ENCODE results near the gene CYRIA. TPM values are rescaled to one million over a fixed set of nuclear protein-coding genes. Genes with fewer than 3 reads are reported as not detected.

CYRIA gene
- total RNA-seq, 2 experiments from 2014 or later: 0.77 to 1.7 TPM

DNA sequence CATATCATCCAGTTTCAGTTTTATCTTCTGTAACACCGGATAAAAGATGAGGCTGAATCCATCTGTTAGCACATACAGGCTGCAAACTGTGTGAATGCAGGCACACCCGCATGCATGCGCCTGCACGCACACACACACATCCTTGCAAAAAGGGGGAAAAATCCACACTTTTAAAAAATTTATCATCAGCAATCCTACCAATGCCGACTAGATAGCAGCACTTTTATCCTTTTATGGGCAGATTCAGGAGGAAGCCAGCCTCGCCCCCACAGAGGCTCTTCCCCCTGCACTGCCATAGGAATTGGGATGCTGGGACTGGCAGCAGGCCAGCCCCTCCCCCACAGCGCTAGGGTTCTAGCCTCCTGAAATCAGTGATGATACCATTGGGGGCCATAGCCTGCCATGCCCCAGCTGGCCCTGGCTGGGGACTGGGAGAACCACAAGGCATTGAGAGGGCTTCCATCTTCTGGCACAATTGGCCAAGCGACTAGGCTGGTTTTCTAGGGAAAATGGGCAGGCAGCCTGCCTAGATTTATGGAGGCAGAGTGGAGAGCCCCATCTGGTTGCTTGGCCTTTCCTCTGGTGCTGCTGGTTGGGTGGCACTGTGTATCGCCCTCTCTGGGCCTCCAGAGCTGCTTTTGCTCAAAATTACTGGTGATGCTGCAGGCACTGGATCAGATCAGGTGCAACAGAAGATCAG, 25.5 kb downstream of the CYRIA start:
- Mint-ChIP-seq H3K4me3 (no peak overlapping the region), H3K27me3 (peaks cover 2% of the 10 kb centered on the region), H3K36me3 (no peaks in the 10 kb centered on the region), H3K27ac (no peak overlapping the region), H3K4me1 (no peaks in the 10 kb centered on the region), H3K9me3 (ENCODE audit: low read depth) (no peaks in the 10 kb centered on the region)
- CTCF ChIA-PET: no interaction called here
- DNase-seq (no peak), ATAC-seq (no peak)

DNA sequence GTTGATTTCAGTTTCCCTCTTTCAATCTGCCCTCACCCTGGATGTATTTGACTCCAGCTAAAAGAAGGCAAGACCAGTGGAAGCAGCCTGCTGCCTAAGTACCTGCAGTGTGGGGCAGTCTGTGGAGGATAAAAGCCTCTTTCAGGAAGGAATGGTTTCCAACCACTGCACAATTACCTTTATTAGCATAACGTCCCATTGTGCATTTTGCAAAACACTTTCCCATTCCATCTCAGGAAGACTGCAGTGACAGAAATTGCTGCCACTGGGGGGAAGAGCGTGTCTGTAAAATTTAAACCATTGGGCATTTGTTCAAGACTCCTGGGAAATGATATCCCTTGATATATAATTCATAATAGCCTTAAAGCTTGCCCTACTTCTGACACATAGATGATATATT, 26.2 kb downstream of the CYRIA start:
- peaks cover 2% of the 10 kb centered on the region for H3K27me3 Mint-ChIP-seq
- H3K36me3 Mint-ChIP-seq: no peaks in the 10 kb centered on the region
- CTCF ChIA-PET: no interaction called here
- H3K27ac Mint-ChIP-seq: no peak overlapping the region
- DNase-seq (no peak), ATAC-seq (no peak)
- no peaks in the 10 kb centered on the region for H3K9me3 Mint-ChIP-seq (ENCODE audit: low read depth)
- H3K4me1 Mint-ChIP-seq: no peaks in the 10 kb centered on the region
- H3K4me3 Mint-ChIP-seq: no peak overlapping the region

DNA sequence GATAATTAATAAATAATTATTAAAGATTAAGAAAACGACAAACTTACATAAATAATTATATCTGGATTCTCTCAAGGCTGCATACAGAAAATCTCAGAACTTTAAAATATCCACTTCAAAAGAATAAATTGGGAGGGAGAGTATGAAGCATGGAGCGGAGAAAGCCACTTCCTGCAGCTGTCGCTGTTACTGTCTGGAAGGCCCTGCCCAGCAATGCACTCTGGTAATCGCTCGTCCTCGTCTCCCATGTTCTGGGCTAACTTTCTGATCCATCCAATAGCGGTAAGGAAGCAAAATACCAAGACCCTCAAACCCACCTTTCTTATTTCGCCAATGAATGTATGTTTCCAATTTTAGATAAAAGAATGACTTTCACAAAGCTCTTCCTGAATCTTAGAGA, 26.7 kb downstream of the CYRIA start:
- DNase-seq (no peak), ATAC-seq (no peak)
- Mint-ChIP-seq H3K4me3 (no peak overlapping the region), H3K36me3 (no peaks in the 10 kb centered on the region), H3K9me3 (ENCODE audit: low read depth) (no peaks in the 10 kb centered on the region), H3K27ac (no peak overlapping the region), H3K27me3 (peaks cover 2% of the 10 kb centered on the region), H3K4me1 (no peaks in the 10 kb centered on the region)
- CTCF ChIA-PET: no interaction called here

DNA sequence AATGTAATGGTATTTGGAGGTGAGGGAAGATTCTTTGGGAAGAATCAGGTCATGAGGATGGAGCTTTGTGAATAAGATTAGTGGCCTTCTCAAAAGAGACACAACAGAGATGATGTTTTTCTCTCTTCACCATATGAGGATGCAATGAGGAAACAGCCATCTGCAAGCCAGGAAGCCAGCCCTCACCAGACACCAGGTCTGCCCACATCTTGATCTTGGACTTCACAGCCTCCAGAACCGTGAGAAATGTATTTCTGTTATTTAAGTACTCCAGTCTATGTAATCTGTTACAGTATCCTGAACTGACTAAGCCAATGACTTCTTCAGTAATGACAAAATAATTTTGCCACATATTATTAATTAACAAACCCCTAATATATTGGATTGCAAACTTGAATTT, 28.3 kb downstream of the CYRIA start:
- Mint-ChIP-seq H3K27ac (no peak overlapping the region), H3K4me1 (no peaks in the 10 kb centered on the region), H3K4me3 (no peak overlapping the region), H3K36me3 (no peaks in the 10 kb centered on the region), H3K27me3 (peaks cover 2% of the 10 kb centered on the region), H3K9me3 (ENCODE audit: low read depth) (no peaks in the 10 kb centered on the region)
- ATAC-seq: no peak
- DNase-seq: no peak
- CTCF ChIA-PET: no interaction called here

DNA sequence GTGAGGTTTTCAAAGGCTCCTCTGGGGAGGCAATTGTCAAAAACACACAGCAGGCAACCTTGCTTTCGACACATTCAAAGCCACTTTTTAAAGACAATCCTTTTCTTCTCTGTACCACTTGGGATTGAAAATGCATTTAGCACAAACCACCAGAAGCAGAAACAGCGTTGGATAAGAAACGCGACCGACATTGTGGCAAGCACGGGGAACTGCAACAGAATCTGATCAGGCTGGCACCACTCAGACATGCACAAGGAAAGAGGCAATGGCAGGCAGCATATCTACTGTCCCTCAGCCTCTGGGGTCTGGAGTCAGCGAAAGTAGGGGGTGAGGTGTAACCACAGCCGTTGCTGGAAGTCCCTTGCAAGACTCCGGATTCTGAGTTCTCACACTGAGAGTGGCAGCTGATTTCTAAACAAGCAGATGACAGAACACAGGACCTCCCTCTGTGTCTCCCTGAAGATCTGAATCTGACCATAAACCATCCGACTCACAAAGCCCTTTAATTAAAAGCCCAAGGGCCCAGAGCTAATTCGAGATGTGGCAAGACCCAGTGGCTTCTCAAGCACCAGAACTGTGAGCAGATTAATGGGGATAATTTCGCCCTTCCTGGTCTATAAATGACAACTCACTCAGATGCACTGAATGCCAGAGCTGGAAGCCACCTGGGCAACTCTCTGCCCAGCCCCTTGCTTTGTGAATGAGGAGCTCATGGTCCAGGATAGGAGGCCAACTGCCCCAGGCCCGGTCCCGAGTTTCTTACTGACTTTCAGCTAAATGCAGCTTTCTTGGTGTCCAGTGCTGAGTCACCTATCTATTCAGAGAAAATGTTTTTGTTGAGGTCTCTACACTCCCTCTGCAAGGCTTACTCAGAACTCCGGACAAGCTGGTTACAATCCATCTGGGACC, 29.6 kb downstream of the CYRIA start:
- no peak overlapping the region for H3K4me3 Mint-ChIP-seq
- no peak for DNase-seq
- no peak for ATAC-seq
- peaks cover 2% of the 10 kb centered on the region for H3K27me3 Mint-ChIP-seq
- H3K36me3 Mint-ChIP-seq: no peaks in the 10 kb centered on the region
- H3K27ac Mint-ChIP-seq: no peak overlapping the region
- H3K4me1 Mint-ChIP-seq: no peaks in the 10 kb centered on the region
- no peaks in the 10 kb centered on the region for H3K9me3 Mint-ChIP-seq (ENCODE audit: low read depth)
- CTCF ChIA-PET: no interaction called here

DNA sequence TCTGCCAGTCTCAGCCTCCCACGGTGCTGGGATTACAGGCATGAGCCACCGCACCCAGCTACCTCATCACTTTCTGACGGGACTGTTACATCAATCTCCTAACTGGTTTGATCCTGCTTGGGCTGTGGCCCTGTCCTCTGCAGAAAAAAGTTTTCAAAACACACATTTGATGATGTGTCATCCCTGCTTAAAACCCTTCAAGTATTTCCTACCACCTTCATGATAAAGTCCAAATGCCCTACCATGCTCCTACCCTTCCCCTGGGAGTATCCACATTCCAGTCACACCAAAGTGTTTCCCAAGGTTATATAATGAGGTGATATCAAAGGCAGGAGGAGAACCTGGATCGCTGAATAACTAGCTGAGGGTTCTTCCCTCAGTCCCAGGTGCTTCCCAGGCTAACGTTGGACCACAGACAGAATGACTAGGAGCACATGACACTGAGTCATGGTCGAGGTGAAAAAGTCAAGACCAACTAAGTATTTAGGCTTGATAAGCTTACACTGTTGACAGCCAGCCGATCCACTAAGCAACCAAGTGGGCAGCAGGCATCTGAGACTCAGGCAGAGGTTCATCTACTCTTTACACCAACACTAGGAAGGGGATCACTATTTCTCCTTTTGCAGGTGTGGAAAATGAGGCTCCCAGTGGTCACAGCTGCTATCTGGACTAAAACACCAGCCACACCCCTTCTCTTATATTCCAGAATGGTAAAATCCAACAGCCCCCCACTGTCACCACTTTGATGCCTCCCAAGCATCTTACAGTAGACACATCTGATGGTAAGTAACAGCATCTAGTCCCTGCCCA, 31.8 kb downstream of the CYRIA start:
- peaks cover 2% of the 10 kb centered on the region for H3K27me3 Mint-ChIP-seq
- no peak overlapping the region for H3K27ac Mint-ChIP-seq
- no peak for ATAC-seq
- no peak overlapping the region for H3K4me3 Mint-ChIP-seq
- H3K9me3 Mint-ChIP-seq (ENCODE audit: low read depth): no peaks in the 10 kb centered on the region
- CTCF ChIA-PET: no interaction called here
- H3K36me3 Mint-ChIP-seq: no peaks in the 10 kb centered on the region
- DNase-seq: no peak
- H3K4me1 Mint-ChIP-seq: no peaks in the 10 kb centered on the region

DNA sequence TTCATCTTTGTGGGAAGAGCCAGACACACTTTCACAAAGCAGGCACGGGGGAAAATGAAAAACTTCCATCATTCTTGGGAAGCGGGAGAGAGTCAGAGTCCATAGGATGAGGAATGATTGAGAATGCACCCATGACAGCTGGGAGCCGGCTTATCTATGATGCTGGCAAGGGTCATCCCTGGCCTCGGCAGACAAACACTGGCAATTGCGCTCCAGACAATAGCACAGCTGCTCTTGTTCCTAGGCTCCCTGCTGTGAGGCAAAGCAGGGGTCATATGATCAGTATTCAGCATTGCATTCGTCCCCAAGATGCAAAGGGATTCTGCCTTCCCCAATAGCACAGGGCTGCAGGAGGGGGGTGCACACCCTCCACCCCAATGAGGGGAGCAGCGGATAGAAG, 33.0 kb downstream of the CYRIA start:
- Mint-ChIP-seq H3K27me3 (peaks cover 2% of the 10 kb centered on the region), H3K4me1 (no peaks in the 10 kb centered on the region), H3K36me3 (no peaks in the 10 kb centered on the region), H3K9me3 (ENCODE audit: low read depth) (no peaks in the 10 kb centered on the region), H3K27ac (no peak overlapping the region), H3K4me3 (no peak overlapping the region)
- ATAC-seq (no peak), DNase-seq (no peak)
- CTCF ChIA-PET: no interaction called here

DNA sequence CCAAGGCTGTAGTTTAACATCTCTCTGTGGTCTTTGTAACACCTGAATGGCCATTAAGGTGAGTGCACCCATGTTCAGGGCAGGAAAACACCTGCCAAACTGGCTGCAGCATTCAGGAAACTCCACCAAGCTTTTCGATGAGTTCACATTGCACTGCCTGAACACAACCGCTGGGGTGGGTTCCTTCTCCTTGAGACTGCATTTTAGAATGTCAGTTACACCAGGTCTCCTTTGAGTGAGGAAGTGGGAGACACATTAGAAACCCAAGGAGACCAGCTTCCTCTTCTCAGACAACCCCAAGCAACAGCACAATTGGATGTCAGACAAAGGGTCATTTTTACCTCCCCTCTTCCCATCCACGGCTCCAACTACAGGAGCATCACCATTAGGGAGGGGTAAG, 35.2 kb downstream of the CYRIA start:
- Mint-ChIP-seq H3K27ac (no peak overlapping the region), H3K9me3 (ENCODE audit: low read depth) (no peaks in the 10 kb centered on the region), H3K4me1 (no peaks in the 10 kb centered on the region), H3K36me3 (no peaks in the 10 kb centered on the region), H3K27me3 (peaks cover under 1% of the 10 kb centered on the region), H3K4me3 (no peak overlapping the region)
- DNase-seq: no peak
- CTCF ChIA-PET: no interaction called here
- ATAC-seq: no peak

DNA sequence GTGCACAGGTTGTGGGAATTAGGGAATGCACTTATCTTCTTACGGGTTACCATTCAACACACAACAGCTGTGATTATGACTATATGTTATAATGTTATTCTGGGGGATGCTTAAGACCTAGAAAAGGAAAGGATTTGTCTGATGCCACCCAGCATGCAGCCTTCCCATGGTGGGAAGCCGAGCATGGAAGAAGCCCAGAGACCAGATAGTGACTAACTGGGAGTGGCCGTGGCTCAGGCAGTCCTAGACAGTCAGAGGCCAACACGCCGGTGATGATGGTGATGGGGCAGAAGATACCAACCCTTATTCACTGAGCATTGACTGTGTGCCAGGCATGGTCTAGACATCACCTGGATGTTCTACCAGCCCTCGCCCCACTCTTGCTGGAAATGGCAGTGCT, 35.9 kb downstream of the CYRIA start:
- peaks cover 5% of the 10 kb centered on the region for H3K4me1 Mint-ChIP-seq
- H3K36me3 Mint-ChIP-seq: no peaks in the 10 kb centered on the region
- H3K27ac Mint-ChIP-seq: no peak overlapping the region
- no peak for ATAC-seq
- H3K9me3 Mint-ChIP-seq (ENCODE audit: low read depth): no peaks in the 10 kb centered on the region
- CTCF ChIA-PET: no interaction called here
- H3K27me3 Mint-ChIP-seq: no peaks in the 10 kb centered on the region
- no peak for DNase-seq
- H3K4me3 Mint-ChIP-seq: no peak overlapping the region

DNA sequence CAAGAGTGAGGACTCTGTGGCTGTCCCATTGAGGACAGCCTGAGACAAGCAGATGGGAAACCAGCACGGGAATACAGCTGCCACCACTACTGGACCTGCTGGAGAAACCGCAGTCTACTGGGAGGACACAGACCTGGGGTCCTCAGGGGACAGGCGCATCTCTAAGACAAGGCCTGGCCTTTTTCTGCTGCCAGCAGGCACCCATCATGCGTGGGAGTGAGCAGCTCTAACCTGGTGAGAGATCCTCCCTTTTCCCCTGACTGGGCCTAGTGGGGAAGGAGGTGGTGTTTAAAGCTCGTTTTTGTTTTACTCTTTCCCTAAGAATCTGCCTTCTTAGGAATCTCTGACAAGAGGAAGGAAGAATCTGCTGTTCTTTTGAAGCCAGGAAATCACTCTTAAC, 36.6 kb downstream of the CYRIA start:
- ATAC-seq (no peak), DNase-seq (no peak)
- peaks cover 5% of the 10 kb centered on the region for H3K4me1 Mint-ChIP-seq
- no peaks in the 10 kb centered on the region for H3K27me3 Mint-ChIP-seq
- no peak overlapping the region for H3K4me3 Mint-ChIP-seq
- no peaks in the 10 kb centered on the region for H3K36me3 Mint-ChIP-seq
- CTCF ChIA-PET: no interaction called here
- H3K9me3 Mint-ChIP-seq (ENCODE audit: low read depth): no peaks in the 10 kb centered on the region
- no peak overlapping the region for H3K27ac Mint-ChIP-seq

DNA sequence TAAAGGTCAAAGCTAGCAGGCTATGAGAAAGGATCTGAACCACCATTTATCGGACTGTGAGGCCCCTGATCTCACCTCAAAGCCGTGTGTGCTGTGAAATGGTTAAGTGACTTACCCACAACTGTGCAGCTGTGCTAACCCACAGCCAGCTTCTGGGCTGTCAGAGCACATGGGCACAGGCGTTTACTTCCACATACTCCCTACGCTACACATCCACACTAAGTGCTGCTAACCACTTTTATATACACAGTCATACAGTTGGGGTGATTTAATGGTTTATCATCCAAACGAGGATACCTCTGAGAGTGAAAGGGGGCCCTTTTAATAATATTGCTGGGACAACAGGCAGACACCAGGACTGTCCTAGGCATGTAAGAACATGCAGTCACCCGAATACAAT, 37.3 kb downstream of the CYRIA start:
- DNase-seq (no peak), ATAC-seq (no peak)
- H3K27me3 Mint-ChIP-seq: no peaks in the 10 kb centered on the region
- no peak overlapping the region for H3K27ac Mint-ChIP-seq
- CTCF ChIA-PET: interaction anchor here (0.8 to 1.3 kb wide), 2 partner anchors 19 to 29 kb away, joined by 3 to 6 read pairs; no protein-coding TSS in a partner anchor
- H3K4me1 Mint-ChIP-seq: peaks cover 10% of the 10 kb centered on the region
- no peaks in the 10 kb centered on the region for H3K36me3 Mint-ChIP-seq
- H3K4me3 Mint-ChIP-seq: no peak overlapping the region
- H3K9me3 Mint-ChIP-seq (ENCODE audit: low read depth): no peaks in the 10 kb centered on the region

DNA sequence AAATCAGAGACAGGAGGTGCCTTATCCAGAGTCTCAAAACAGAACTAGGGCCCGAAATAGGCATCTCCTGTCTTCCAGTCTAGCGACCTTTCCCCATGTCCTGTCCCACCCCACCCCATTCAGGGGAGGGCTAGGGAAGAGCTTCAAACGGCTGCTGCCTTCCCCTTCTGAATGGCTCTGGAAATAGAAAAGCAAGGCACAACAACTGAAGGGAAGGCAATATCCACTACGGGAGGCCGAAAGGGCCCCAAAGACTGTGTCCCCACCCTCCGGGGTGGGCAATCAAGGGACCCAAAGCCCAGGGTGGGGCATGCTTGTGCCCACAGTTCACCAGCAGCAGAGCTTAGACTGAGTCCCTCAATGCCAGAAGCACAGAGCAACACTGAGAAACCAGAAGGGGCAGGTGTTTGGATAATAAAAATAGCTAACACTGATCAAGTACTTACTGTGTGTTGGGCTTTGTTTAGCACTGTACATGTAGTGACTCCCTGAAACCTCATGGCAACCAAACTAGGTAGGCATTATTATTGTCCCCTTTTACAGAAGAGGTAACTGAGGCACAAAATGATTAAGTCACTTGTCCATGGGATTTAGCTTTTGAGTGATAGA, 38.5 kb downstream of the CYRIA start:
- H3K4me1 Mint-ChIP-seq: peaks cover 14% of the 10 kb centered on the region
- no peak overlapping the region for H3K27ac Mint-ChIP-seq
- no peaks in the 10 kb centered on the region for H3K27me3 Mint-ChIP-seq
- no peak overlapping the region for H3K4me3 Mint-ChIP-seq
- DNase-seq (no peak), ATAC-seq (no peak)
- H3K9me3 Mint-ChIP-seq (ENCODE audit: low read depth): no peaks in the 10 kb centered on the region
- H3K36me3 Mint-ChIP-seq: no peaks in the 10 kb centered on the region
- CTCF ChIA-PET: no interaction called here

DNA sequence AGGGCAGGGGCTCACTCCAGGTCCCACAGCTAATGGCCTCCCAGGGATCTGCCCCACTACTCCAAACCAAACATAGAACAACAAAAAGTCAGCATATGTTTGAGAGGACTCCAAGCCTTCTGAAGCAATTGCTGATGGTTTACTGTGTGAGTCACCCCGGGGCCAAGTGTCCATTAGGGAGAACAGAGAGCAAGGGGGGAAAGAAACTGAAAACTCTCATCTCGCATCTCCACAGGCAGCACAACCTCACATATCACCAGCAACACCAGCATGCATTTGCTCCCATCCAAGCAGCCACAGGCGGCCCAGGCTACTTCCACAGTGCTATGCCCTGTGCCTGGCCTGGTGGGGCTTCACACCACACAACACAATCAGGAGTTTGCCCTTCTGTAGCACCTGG, 39.1 kb downstream of the CYRIA start:
- CTCF ChIA-PET: no interaction called here
- DNase-seq: no peak
- H3K27me3 Mint-ChIP-seq: no peaks in the 10 kb centered on the region
- peaks cover 14% of the 10 kb centered on the region for H3K4me1 Mint-ChIP-seq
- H3K27ac Mint-ChIP-seq: no peak overlapping the region
- H3K36me3 Mint-ChIP-seq: no peaks in the 10 kb centered on the region
- H3K4me3 Mint-ChIP-seq: no peak overlapping the region
- no peaks in the 10 kb centered on the region for H3K9me3 Mint-ChIP-seq (ENCODE audit: low read depth)
- no peak for ATAC-seq
